ENCODE results near the gene OSBPL10.

DNA sequence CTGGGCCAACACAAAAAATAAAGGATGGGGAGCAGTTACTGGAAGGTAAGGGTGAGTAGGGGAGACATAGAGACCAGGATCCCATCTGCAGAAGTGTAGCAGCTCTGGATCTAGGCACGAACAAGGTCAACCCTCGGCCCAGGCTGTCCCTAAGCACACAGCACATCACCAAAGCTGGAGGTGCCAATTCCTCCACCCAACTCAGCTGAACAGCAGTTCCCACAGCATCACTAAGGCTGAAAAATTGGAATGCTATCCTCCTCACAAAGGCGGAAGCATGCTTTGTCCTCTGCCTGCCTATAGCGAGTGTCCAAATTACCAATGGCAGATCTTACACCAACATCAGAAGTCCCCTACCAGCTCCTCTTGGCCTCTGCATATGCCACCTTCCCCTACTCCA, 33.9 kb downstream of the OSBPL10 start:
- TF ChIP-seq FOXM1 (IDR thresholded peaks at IDR 0.05; ENCODE audit: borderline replicate concordance) (no peak), FOXK2 (IDR thresholded peaks at IDR 0.05) (no peak), FOXA1 (IDR thresholded peaks at IDR 0.05) (no peak), ARNT (IDR thresholded peaks at IDR 0.05) (no peak), ELF4 (IDR thresholded peaks at IDR 0.05) (no peak), PKNOX1 (IDR thresholded peaks at IDR 0.05) (no peak), CTBP1 (IDR thresholded peaks at IDR 0.05; ENCODE audit: borderline replicate concordance) (no peak), BHLHE40 (IDR thresholded peaks at IDR 0.05; ENCODE audit: borderline replicate concordance) (no peak), ZNF384 (IDR thresholded peaks at IDR 0.05) (no peak), LEF1 (IDR thresholded peaks at IDR 0.05; ENCODE audit: borderline replicate concordance) (no peak), SP1 (IDR thresholded peaks at IDR 0.05) (no peak), HDGF (IDR thresholded peaks at IDR 0.05; ENCODE audit: borderline replicate concordance) (no peak)

Measured in HEK293T (cell line).